Tibial nerve (tissue), 4 donors: Measurements from ENCODE around the gene NAT14.

Experiments
- CTCF ChIP-seq, 5 experiments: fragments of 200-600 bp in 3 of 5; fragments of 450-650 bp in 2 of 5; sonication (generic) in 3 of 5; IDR thresholded peaks; one replicate each; pipeline ENCODE4 v1.5.1; 2016 to 2019; ENCODE audit warnings: antibody characterized with exemption in 5 of 5, mild to moderate bottlenecking in 3 of 5, moderate library complexity in 2 of 5
- EP300 ChIP-seq, 2 donors: sonication (generic); formaldehyde crosslinking; IDR thresholded peaks; one replicate each; pipeline ENCODE4 v1.6.1; 2017; ENCODE audit warnings: antibody characterized with exemption in 2 of 2, mild to moderate bottlenecking in 1 of 2
- POLR2A ChIP-seq, 2 donors: fragments of 450-650 bp; IDR thresholded peaks; one replicate each; pipeline ENCODE4 v1.6.1; 2017; ENCODE audit warnings: antibody characterized with exemption in 2 of 2, mild to moderate bottlenecking in 2 of 2, moderate library complexity in 2 of 2

GRCh38 chr19:55497763-55498162 is 12.8 kb downstream of the NAT14 start:
- no peak for TF ChIP-seq CTCF (IDR thresholded peaks at IDR 0.05)
- no peak for TF ChIP-seq POLR2A (IDR thresholded peaks at IDR 0.05)
- no peak for TF ChIP-seq EP300 (IDR thresholded peaks at IDR 0.05)
